GM21737 (cell line): ENCODE data around the gene ARL14.

ENCODE experiments used
- ATAC-seq: cut with Tn5 transposase; IDR thresholded peaks from one replicate; pipeline ENCODE4 v1.9.1; 2021; ENCODE audit warnings: mild to moderate bottlenecking, moderate library complexity; ENCODE audit not compliant: unreplicated experiment

Gene ARL14

DNA sequence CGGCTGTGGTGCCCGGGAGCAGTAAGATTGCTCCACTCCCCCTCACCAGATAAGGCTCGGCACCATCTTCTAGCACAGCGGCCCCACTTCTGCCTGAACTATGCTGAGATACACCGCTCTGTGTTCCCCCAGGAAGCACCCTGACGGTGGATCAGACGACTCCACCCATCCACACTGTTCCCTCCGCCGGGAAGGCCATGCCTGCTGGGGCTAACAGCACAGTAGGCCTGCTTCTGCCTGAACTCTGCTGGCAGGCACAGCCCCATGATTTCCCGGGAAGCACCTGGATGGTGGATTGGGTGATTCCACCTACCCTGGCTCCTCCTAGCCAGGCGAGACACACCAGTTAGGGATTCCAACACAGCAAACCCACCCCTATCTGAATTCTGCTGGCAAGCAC is 42.8 kb downstream of the ARL14 start:
- ATAC-seq: no peak

DNA sequence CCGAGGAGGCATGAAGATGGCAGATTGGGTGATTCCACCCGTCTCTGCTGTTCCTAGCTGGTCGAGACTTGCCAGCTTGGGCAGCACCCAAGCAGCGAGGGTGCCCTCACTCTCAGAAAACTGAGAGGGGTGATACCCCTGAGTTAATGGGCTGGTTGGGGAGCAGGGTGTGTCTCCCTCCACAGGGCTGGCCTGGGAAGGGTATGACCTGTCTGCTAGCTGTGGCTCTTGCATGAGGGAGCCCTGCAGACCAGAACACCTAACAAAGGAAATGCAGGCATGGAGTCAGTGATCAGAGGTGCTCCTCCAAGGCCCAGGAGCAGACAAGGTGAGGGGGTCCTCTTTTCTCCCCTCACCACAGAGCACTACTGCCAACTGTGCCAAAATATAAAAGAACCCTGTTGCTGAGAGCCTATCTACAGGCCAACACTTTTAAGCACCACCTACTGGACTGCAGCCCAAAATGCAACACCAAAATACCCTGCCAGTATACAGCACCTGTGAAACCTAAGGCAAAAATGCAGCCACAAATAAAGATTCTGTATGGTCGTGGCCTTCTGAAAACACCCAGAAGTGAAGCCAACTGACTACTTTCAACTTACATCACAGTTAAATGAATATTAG is 43.3 kb downstream of the ARL14 start:
- ATAC-seq: no peak

- ATAC-seq: no peak
These were observed 45.4 kb downstream of the ARL14 start for GRCh38 chr3:160722331-160722730.

- no peak for ATAC-seq
These were observed 48.4 kb downstream of the ARL14 start for GRCh38 chr3:160725338-160725737.
